HG03280 (cell line): ENCODE results near the gene CCDC24.

Experiments used
- ATAC-seq: cut with Tn5 transposase; IDR thresholded peaks from one replicate; pipeline ENCODE4 v1.9.1; 2021; ENCODE audit warnings: mild to moderate bottlenecking, moderate library complexity; ENCODE audit not compliant: unreplicated experiment

The CCDC24 gene

DNA sequence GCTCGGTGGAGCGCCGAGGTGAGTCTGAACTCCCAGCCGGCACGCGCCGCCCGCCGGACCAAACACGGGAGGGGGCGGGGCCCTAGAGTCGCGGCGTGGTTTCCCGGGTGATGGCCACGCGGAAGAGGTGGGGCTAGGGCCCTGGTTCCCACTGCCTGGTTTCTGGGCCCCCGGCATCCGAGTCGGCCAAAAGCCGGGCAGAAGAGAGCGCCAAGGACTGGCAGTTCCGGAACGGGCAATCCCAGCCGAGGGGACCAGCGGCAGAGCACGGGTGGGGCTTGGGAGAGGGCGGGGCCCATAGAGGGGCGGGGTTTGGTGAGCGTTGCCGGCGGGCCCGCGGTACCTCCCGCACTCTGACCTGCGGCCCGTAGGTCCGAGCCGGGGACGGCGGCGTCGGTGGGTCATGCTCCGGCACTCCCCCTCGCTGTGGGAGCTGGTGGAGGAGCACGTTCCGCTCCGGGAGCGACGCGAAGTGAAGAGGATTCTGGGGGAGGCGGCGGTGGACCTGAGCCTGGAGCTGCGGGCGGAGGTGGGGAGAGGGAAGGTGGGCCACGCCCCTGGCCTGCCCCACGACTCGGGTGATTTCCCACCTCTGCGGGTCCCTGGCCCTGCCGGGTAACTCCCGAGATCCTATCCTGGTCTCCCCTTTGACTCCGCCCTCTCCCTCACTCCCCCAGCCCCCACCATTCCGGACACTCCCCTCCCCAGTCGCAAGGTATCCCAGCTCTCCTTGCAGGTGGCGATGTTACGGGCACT, at the start of gene CCDC24:
CCDC24 (plus strand) TSS at position 124 of the 756 bp plus-strand sequence; CDS start at position 404, 280 bp downstream.
- peak; percentile 79 for ATAC-seq

DNA sequence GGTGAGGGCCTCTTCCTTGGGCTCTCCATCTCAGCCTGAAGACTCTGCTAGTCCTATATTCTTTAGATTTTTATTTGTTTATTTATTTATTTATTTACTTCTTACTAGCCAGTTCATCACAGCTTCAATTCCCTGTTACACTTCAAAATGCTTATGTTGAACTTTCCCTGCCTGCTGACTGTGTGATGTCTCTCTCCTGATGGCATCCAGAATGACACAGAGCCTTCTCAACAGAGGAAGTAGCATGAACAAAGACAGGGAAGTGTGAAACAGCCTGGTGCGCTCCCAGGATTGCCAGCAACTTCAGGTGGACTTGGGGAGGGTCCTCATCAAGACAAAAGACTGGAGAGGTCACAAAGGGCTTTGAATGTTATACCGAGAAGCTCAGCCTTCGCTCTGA, 49.0 kb upstream of the CCDC24 start:
- no peak for ATAC-seq

DNA sequence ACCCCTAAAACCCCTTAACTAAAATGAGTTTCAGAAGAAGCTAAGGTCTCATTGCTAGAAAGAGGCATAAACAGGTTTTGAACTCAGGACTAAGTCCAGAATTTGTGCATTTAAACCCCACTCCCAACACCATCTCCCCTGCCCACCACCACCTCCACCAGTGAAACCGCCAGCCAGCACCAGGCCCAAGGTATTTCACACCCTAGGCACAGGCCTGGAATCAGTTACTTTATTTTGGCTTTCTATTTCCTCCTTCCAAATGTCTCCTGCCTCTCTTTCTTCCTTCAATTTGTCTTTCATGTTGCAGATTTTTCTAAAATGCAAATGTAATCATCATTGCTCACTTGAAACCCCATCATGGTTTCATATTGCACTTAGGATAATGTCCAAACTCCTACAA, 46.5 kb upstream of the CCDC24 start:
- ATAC-seq = no peak

DNA sequence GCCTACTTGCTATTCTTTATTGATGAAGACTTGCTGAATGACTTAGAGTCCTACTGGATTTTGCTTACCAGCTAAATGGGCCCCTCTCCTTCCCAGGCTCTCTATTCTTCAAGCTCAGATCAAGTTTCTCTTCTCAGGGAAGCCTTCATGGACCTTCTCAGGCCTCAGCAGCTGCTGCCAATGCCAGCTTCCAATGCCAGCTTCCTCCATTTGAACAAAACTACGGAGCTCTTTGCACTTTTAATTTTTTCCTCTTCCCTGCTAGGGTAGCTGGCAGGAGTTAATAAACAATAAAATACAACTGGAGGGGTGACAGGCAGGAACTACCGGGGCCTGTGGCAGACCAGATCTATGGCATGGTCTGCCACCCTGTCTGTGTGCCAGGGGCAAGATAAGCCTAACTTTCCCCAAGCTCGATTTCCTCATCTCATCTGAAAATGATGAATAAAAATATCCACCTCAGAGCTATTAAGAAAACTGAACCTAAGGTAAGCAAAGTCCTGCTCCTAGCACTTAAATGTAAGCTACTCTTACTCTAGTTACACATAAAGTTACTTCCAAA, 45.6 kb upstream of the CCDC24 start:
- no peak for ATAC-seq

DNA sequence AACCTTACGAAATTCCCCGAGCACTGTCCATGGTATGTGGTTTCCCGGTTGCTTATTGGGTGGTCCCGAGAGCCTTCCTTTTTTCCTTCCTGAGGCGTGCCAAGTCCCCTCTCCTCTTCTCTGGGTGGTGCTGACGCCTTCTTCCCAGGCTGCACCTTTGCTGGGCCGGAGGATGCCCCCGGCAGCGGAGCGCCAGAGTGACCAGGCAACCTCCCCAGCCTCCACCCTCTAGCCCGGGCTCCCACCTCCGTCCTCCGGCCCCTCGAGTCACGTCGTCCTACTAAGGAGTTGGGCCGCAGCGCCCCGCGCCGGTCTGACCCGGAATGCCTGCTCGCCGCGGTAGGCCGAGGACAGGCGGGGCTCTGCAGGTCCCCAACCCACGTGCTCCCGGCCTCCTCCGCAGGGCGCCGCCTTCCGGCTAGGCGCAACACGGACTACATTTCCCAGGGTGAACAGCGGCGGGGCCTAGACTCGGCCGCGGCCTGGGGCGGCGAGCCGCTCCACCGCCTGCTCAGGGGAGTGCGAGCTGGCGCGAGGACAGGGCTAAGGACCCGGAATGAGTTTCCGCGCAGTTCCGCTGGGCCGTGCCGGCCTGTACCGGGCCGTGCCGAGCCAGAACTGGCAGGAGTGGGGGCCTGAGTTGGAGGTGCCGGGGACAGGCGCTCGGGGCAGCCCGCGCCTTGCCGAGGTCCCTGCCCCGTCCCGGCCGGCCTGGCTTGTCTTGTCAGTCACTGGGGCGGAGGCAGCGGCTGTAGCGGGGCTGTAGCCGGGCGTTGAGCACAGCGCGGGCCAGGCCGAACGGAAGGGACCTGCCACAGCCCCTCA, 45.0 kb upstream of the CCDC24 start, which contains the start of gene IPO13:
IPO13 (plus strand) TSS at position 715 of the 825 bp plus-strand sequence. CDS start 651 bp downstream, outside the sequence.
- peak; percentile 93 for ATAC-seq

DNA sequence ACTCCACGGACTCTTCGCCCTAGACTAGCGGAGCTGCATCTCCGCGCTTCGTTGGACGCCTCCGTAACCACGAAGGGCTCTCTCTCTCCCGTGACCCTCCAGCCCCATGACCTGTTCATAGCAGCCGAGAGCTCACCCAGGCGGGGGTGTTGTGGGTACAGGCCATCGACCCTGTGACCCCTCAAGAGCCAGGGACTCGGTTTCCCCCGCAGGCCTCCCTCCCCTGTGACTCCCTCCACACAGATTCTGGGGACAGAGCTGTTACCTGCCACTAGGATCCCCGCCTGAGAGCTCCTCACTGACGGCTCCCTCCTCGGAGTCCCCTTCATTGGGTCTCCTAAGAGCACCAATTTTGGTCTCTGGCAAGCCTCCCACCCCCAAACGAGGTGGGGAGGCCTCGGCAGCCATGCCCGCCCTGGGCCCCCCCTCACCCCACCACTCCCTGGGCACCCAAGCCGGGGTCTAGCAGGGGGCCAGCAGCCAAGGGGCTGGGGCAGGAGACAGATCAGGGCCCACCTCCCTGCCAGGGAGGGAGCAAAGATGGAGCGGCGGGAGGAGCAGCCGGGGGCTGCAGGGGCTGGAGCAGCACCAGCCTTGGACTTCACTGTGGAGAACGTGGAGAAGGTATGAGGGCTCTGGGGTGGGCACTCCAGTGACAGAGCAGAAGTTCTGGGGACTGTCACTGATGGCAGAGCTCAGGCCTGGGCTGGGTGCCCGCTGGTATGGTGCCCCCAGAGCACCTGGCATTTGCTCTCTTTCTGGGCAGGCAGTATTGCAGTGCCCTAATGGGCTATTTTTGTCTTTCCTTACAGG, 44.1 kb upstream of the CCDC24 start:
- no peak for ATAC-seq

DNA sequence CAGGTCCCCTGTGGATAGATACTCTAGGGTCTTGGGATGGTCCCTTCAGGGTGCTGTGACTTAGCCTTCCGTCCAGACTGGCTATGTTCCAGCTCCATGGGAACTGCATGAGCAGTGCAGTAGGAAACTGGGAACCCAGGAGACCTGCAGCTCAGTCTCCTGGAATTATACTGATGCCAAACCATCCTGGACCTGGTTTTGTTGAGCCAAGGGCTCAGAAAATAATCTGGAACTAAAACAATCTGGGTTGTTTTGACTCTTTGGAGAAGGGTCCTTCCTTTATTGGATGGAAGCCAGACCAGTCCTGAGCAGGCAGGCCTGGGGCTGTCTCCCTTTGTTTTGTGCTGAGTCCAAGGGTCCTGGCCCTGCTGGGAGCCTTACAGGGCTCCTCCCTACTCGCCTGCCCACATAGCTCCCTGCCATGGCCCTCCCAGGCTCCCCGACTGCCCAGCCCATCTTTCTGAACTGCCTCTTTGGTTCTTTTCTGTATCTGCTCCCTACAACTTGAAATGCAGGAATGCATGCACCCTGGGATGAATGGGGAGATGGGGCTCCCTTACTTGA, 43.4 kb upstream of the CCDC24 start:
- ATAC-seq = no peak

DNA sequence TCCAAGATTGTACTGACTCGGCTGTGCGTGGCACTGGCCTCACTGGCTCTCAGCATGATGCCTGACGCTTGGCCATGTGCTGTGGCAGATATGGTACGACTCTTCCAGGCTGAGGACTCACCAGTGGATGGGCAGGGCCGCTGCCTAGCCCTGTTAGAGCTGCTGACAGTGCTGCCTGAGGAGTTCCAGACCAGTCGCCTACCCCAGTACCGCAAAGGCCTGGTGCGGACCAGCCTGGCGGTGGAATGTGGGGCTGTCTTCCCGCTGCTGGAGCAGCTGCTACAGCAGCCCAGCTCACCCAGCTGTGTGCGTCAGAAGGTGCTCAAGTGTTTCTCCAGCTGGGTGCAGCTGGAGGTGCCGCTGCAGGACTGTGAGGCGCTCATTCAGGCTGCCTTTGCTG, 41.7 kb upstream of the CCDC24 start:
- no peak for ATAC-seq

DNA sequence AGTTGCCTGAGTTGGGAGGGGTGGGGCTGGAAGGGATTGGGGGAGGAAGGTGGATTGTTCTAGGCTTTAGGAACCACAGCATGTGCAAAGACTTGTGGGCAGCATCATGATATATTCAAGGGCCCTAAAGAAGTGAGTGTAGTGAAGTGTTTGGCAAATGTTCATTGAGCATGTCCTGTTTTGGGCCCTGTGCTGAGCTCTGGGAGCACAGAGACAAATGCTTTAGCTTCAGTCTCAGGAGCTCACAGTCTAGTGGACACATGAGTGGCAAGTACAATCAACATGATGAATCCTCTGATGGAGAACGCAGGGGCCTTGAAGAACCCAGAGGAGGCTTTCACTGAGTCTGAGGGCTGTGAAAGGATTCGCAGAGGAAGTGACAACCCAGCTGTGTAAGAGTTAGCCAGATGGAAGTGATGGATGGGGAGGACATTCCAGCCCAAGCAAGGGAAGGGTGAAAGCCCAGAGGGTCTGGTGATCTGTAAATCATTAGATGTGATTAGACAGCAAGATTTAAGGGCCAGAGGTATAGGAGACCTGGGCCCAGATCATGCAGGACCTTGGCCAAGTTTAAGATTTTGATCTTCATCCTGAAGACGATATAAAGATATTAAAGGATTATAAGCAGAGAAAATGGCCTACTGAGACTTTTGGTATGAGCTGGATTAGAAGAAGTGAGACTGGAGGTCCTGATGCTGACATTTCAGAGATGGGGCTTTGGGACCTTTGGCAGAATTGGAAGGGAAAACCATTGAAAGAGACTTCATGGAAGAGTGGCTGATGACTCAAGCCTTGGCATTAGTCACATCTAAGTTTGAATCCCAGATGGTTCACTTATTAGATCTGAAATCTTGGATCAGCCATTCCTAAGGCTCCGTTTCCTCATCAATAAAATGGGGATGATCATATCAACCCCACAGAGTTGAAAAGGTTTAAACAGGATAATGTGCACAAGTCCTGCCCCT, 40.1 kb upstream of the CCDC24 start:
- no peak for ATAC-seq

DNA sequence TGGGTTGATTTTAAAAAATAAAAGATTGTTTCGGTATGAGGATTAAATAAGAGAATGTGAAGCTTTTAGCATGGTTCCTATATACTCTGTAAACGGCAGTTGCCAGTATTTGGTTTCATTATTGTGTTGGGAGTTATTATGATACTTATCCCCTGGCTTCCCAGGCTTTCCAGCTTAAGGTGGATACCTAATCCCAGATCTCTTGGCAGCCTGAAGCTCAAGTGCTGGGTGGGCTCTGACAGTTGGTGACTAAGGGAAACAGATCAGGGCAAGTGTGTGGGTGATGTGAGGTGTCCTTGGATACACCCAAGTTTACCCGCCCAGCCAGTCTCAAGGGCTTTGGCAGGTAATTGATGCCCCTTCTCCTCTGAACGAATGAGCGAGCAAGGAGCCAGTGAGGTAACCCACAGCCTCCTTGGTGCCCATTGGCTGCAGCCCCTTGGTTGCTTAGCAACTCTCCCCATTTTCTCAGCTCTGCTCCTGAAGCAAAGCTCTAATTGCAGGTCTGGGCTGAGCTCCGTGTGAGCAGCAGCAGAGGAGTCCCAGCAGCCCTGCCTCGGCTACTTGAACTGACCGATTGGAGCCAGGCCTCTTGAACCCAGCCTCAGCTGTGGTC, 38.6 kb upstream of the CCDC24 start:
- no peak for ATAC-seq

DNA sequence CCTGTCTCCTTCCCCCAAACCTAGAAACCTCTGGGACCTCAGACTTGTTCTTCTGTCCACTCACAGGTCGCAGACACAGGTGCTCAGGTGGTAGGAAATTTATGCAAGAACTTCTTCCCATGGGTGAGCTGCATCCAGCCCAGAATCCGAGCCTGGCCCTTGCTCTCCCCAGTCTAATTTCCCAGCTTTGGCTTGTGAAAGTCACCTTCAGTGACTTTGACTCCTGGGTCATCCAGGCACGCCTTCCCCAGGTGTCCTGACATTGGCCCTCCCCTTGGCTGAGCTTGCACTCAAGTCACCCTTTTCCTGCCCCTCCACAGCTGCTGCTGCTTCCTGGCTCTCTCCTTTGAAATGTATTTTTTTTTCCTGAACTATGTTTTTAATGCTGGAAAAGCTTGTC, 38.0 kb upstream of the CCDC24 start:
- no peak for ATAC-seq

DNA sequence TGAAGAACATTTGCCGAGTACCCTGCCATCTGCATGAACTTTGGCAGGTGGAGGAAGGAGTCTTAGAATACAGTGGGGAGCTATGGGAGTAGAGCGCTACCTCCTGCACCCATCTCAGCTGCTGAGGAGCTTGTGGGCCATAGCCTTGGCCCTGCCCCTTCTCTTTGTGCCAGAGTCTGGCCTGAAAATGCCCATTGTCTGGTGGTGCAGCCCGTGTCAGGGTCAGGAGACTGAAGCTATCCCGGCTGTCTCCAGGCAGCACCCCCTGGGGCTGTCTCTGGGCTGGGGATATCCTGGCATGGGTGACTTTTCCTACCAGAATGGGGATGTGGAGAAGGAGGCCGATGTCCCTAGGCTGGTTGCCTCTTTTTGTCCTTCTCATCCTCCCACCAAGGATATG, 37.4 kb upstream of the CCDC24 start:
- no peak for ATAC-seq

DNA sequence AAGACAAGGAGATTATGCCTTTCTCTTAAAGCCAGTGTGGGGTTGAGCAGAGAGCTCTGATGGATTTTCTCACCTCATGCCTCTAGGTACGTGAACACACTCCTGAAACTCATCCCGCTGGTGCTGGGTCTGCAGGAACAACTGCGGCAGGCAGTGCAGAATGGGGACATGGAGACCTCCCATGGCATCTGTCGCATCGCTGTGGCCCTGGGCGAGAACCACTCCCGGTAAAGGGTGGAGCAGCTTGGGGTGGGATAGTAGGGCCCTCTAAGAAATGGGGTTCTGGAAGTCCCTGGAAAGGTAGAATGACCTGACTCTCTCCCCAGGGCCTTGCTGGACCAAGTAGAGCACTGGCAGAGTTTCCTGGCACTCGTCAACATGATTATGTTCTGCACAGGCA, 35.2 kb upstream of the CCDC24 start:
- no peak for ATAC-seq

DNA sequence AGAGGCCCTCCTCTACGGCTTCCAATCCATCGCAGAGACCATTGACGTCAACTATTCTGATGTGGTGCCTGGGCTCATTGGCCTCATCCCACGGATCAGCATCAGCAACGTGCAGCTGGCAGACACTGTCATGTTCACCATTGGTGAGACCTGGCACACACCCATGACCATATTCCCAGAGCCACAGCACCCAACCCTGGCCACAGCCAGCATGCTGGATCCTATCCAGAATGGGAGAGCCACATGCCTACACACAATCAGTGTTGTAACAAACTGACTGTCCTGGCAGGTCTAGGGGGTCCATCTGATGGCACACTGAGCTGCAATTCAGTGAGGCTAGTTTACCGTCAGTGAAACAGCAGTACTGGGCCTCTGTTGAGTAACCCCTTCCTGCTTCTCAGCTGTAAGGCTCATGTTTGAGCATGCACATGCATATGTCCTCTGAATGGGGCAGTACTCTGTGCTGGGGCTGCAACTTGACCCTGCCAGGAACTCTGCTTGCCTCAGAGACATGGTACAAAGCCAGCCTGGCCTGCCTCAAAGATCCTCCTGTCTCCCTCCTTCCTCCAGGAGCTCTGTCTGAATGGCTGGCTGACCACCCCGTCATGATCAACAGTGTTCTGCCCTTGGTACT, 33.9 kb upstream of the CCDC24 start:
- ATAC-seq = no peak

DNA sequence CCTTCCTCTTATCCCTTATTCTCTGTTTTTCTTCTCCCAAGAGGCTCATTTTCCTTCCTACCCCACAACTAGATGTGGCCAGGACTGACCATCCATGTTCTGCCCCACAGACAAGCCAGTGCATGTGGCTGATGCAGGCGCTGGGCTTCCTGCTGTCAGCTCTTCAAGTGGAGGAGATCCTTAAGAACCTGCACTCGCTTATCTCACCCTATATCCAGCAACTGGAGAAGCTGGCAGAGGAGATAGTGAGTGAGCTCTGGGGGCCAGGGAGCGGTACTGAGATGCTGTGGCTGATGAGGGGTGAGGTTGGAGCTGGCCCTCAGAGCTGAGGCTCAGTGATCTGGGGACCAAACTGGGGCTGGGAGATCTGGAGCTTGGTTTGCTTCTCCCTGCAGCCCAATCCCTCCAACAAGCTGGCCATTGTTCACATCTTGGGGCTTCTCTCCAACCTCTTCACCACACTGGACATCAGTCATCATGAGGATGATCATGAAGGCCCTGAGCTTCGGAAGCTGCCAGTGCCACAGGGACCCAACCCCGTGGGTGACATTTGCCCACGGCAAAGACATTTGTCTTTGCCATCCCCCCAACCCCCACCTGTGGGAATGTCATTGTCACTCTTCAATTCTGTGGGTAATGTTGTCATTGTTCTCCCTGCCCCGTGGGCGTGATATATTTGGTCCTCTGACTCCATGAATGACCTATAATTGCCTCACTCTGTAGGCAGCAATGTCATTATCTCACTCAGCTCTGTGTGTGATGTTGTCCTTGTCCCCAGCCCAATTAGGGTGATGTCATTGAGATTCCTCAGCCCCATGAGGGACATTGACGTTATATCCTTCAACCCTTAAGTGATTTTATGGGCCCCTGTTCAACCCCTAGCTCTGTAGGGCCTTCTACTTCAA, 32.8 kb upstream of the CCDC24 start:
- ATAC-seq = no peak

DNA sequence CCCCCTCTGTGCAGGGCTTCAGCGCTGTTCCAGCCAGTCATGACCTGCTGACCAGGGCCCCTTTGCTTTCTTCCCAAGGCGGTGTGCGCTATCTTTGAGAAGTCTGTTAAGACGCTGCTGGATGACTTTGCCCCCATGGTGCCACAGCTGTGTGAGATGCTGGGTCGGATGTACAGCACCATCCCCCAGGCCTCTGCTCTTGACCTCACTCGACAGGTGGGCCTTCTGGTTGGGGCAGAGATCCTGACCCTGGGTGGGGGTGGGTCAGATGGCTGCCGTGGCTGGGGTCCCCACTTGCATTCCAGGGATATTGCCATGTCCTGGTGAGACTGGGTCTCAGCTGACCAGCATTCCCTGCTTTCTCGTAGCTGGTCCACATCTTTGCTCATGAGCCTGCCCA, 30.6 kb upstream of the CCDC24 start:
- no peak for ATAC-seq

DNA sequence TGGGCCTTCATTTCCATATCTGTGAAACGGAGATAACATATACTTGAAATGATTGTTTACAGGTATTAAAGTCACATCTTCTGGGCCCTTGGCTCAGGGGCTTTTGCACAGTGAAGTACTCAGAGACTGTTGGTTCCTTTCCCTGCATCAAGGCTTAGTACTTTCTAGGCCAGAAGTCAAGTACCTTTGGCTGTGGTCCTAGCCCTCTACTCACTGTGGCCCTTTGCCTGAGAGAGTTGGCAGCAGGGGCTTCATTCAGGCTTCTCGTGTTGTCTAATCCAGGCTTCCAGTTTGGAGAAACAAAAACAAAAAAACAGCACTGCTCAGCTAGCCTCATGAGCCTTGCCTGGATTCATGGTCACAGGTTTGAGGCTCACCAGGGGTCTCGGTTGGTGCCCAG, 29.7 kb upstream of the CCDC24 start:
- no peak for ATAC-seq

DNA sequence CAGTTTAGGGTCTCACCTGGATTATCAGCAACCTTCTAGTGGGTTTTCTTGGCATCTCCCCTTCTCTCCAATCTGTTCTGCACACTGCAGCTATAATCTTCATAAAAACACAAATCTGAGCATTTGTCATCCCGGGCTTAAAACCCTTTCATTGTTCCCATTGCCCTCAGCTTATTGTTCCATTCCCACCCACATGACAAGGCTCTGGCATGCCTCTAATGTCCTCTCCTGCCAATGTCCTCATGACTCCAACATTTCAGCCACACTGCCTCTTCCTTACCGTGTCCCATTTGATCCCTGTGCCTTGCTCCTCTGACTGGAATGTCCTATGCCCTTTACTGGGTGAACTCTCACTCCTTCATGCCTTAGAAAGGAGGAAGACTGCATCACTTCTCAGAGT, 29.1 kb upstream of the CCDC24 start:
- no peak for ATAC-seq
